LNCaP clone FGC (cell line): ENCODE measurements around the gene RPL3.
"Not testable (repeated sequence)": the region's sequence is repeated elsewhere in the genome, so short reads cannot be mapped to it uniquely, and the experiment has no call there.

Source experiments
- DNase-seq: peaks from one replicate; pipeline ENCODE4 v3.0.0-alpha.2; 2011; ENCODE audit warnings: low read depth
- H3K4me3 ChIP-seq: 2 replicates; pipeline ENCODE4 v1.5.1; 2011; ENCODE audit warnings: mild to moderate bottlenecking, low read depth, low read length, control low read depth
- TF ChIP-seq, protein P1 (sequence below): IDR thresholded peaks from 2 replicates; pipeline ENCODE4 v1.5.1; 2012; ENCODE audit warnings: mild to moderate bottlenecking; ENCODE audit not compliant: control insufficient read depth, insufficient read depth; ENCODE audit errors: extremely low read depth

Gene RPL3

DNA sequence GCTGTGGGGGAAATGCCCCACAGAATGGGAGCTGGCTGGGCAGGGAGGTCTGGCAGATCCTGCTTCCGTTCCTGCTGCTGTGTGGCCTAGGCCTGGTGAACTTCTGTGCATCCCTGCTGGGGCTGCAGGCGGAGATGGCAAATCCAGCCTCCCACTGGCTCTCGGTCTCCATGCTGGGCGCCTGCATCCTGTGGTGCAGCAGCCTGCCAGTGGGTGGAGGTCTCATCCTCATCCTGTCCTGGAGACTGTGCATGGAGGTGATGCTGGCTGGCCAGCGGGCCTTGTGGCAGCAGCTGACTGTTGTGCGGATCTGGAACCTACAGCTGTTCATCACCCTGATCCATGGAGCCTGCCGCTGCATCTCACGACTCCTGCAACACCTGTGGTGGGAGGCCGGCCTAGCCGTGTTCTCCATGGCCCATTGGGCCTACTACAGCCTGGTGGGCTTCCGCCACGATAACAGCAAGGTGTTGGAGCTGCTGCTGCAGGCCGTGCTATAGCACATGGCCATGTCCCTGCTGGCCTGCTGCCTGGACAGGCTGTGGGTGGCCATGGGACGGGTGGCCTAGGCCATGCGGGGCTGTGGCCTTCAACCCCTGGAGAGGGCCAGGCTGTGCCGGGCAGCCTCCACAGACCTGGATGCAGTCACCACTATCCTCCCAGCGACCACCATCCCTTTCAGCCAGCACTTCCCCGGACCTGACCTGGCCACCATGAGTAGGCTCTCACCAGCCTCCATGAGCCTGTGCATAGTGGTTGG lies 8.8 kb upstream of the RPL3 start:
- no peak for DNase-seq
- no peak overlapping the region for H3K4me3 ChIP-seq

DNA sequence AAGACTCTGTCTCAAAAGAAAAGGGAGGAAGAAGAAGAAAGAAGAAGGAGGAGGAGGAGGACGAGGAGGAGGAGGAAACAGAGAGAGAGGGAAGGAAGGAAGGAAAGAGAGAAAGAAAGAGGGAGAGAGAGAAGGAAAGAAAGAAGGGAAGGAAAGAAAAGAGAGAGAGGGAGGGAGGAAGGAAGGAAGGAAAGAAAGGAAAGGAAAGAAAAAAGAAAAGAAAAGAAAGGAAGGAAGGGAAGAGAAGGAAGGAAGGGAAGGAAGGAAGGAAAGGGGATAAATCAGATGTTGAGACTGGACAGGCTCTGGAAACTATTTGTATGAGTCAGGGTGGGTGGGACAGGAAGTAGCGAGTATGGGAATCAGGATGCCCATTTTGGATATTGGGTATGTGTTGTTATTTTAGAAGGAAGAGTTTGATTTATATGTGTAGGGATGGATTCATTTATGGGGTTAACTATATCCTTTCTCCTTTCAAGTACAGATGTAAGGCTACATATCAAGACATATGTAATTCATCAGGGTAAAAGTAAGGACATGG lies 6.0 kb upstream of the RPL3 start:
- DNase-seq = no peak

More for the DNA sequence above, 8.8 kb upstream of the RPL3 start:
- TF ChIP-seq, protein P1, sequence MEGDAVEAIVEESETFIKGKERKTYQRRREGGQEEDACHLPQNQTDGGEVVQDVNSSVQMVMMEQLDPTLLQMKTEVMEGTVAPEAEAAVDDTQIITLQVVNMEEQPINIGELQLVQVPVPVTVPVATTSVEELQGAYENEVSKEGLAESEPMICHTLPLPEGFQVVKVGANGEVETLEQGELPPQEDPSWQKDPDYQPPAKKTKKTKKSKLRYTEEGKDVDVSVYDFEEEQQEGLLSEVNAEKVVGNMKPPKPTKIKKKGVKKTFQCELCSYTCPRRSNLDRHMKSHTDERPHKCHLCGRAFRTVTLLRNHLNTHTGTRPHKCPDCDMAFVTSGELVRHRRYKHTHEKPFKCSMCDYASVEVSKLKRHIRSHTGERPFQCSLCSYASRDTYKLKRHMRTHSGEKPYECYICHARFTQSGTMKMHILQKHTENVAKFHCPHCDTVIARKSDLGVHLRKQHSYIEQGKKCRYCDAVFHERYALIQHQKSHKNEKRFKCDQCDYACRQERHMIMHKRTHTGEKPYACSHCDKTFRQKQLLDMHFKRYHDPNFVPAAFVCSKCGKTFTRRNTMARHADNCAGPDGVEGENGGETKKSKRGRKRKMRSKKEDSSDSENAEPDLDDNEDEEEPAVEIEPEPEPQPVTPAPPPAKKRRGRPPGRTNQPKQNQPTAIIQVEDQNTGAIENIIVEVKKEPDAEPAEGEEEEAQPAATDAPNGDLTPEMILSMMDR = no peak

GRCh38 chr22:39320616-39321029 lies 1.2 kb upstream of the RPL3 start:
- H3K4me3 ChIP-seq = peak overlapping the region; percentile 96
- DNase-seq = not testable (repeated sequence)

More for the DNA sequence above, 6.0 kb upstream of the RPL3 start:
- no peak overlapping the region for H3K4me3 ChIP-seq
- TF ChIP-seq, protein P1 = no peak

- no peak for DNase-seq
- TF ChIP-seq, protein P1 = no peak
- peak overlapping the region; percentile 96 for H3K4me3 ChIP-seq
Measured at GRCh38 chr22:39318507-39319283, 728 bp downstream of the RPL3 start.

DNA sequence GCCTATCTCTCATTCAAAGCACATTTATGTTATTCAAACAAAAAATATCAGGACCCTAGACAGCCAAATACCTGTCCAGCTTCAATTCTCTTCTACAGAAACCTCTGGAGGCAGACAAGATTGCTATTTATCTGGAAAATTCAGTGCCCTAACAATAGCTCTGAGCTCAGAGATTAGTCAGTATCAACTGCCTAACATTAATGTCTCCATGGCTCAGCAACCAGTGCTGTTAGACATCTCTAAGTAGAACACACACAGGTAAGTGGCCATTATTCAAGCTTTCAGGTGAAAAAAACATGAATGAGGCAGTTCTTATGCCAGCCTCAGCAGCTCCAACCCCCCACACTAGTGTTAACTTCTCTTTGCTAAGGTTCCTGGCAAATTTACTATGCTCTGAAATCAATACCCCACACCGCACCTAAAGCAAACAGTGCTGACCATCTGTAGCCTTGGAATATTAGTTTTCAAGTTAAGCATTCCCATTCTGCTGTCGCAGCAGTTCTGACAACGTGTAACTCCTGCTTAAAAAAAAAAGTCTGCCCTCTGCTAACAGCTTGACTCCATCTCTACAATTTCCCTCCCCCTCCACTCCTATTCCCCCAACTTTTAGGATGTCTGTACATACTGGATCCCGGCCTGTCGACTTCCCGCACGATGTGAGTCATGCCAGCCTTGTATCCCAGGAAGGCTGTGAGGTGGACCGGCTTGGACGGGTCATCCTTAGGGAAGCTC lies 1.5 kb downstream of the RPL3 start:
- TF ChIP-seq, protein P1 = no peak
- no peak for DNase-seq
- peak overlapping the region; percentile 96 for H3K4me3 ChIP-seq

GRCh38 chr22:39317084-39317774 lies 2.2 kb downstream of the RPL3 start:
- TF ChIP-seq, protein P1 = no peak
- peak overlapping the region; percentile 96 for H3K4me3 ChIP-seq
- DNase-seq = no peak
